Head of caudate nucleus (tissue), 42 donors: ENCODE data around the gene IGFBPL1.
A peak's percentile ranks its signal among the peaks of the same experiment; 100 is the strongest.

Experiments used
- DNase-seq, 42 donors: peaks; one replicate each; pipeline versions ENCODE4 v3.0.0 to v3.0.0-alpha.2; 2020 to 2021; ENCODE audit warnings: mixed read lengths in 7 of 42
- intact Hi-C: fragments of 100-400 bp; cut with DNase I; formaldehyde crosslinking; loops from one replicate; pipeline ENCODE4 v1.15.0; 2022

Gene IGFBPL1

GRCh38 chr9:38362852-38363588 is 61.2 kb downstream of the IGFBPL1 start:
- DNase-seq = peak in 30 of 42 donors; percentile 7 to 70 (median 39)
- intact Hi-C loops = loop anchor here (5.0 to 10.0 kb wide), 2 partner anchors 278 to 451 kb away; no protein-coding TSS in a partner anchor

DNA sequence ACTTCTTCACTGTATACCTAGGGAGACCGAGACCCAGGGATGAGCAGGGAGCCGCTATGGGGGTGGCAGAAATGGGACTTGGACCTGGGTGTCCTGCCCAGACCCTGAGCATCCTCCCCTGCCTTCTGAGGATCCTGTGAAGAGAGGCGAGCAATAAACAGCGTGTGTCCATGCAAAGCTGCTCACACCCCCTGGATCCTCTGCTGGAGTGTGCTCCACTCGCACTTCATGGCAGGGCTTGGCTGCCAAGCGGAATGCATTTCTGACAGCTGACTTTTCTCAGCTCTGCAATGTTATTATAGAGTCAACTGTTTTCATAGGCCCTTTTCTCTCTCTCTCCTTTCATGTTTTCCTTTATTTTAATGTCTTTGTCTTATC is 62.8 kb downstream of the IGFBPL1 start:
- DNase-seq = peak in 25 of 42 donors; percentile 8 to 61 (median 36)
- intact Hi-C loops = loop anchor here (5.0 to 10.0 kb wide), 2 partner anchors 277 to 449 kb away; no protein-coding TSS in a partner anchor

GRCh38 chr9:38360839-38361472 is 63.3 kb downstream of the IGFBPL1 start:
- intact Hi-C loops = loop anchor here (5.0 to 10.0 kb wide), 2 partner anchors 276 to 449 kb away; no protein-coding TSS in a partner anchor
- DNase-seq = peak in 5 of 42 donors; percentile 12 to 28 (median 17)

GRCh38 chr9:38359689-38360385 is 64.4 kb downstream of the IGFBPL1 start:
- DNase-seq = peak in 1 of 42 donors; percentile 7
- intact Hi-C loops = loop anchor here (5.0 to 10.0 kb wide), 2 partner anchors 275 to 448 kb away; no protein-coding TSS in a partner anchor

DNA sequence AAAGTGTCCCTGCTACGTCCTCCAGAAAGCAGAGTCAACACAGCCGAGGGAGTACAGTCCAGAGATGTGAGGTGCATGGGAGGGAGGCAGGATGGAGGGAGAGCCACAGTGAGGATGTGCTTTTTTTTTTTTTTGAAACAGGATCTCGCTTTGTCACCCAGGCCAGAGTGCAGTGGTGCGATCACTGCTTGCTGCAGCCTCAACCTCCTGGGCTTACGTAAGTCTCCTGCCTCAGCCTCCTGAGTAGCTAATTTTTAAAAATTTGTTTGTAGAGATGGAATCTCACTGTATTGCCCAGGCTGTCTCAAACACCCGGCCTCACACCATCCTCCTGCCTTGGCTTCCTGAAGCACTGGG is 65.0 kb downstream of the IGFBPL1 start:
- DNase-seq = peak in 1 of 42 donors; percentile 0
- intact Hi-C loops = no loop called here

DNA sequence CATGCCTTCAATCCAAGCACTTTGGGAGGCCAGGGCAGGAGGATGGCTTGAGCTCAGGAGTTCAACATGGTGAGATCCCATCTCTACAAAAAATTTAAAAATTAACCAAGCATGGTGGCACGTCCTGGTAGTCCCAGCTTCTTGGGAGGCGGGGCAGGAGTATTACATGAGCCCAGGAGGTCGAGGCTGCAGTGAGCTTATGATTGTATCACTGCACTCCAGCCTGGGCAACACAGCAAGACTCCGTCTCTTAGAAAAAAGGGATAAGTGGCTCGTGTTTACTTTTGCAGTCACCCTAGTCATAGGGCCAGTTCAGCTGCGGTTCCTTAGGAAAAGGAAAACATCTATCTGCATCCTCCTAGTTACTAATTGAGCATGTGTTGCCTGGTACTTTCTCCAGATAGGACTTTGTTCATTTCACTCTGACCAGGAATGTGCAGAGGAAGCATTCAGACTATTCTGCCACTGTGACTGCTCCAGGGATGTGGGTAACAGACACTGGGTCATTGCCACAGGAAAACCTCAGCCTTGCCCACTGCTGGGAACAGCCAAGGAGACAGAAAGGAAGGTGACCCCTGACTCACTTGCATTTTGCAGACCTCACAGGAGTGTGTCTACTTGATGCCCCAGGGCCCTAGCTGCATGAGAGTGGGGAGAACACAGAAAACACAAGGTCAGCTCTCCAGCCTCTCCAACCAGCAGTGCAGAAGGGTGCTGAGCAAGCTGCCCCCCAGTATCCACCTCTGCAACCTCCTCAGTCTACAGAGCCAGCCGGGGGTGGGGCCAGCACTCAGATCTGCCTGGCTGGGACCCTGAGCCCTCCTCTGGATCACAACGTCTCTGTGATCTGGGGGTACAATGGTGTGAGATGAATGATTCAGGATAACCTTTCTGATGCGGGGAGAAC is 65.6 kb downstream of the IGFBPL1 start:
- intact Hi-C loops = no loop called here
- DNase-seq = peak in 2 of 42 donors; percentile 3 to 8

DNA sequence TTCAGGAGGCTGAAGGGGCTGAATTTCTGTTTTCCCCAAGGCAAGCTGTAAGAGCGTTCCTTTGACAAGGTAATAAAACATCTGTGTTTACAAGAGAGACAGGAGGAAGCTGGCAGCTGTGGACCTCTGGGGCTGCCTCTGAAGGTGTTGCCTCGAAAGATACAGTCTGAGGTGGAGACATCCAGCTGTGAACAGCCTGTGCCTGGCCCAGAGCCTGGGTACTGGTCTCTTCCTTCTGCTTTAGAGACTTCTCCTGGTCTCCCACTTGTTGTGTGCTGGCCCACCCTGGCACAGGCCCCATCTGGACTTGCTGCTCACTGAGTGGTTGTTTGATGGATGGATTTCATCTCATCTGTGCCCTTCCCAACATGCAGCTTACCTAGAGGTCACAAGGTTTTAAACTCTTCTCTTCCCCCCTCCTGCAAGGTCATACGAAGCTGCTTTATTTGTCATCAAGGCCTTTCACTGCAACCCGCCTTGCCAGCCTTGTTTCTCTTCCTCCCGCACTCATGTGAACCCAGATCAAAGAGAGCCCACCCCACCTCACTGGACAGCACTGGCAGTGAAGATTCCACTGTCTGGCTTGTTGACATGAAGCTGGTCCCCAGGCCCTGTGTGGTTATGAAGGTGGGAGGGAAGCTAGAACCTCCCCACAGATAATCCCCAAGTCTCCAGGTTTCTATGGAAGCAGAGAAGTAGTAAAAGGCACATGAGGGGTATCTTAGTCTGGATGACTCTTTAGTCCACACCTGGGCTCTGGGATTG is 66.7 kb downstream of the IGFBPL1 start:
- peak in 1 of 42 donors; percentile 13 for DNase-seq
- intact Hi-C loops = no loop called here

DNA sequence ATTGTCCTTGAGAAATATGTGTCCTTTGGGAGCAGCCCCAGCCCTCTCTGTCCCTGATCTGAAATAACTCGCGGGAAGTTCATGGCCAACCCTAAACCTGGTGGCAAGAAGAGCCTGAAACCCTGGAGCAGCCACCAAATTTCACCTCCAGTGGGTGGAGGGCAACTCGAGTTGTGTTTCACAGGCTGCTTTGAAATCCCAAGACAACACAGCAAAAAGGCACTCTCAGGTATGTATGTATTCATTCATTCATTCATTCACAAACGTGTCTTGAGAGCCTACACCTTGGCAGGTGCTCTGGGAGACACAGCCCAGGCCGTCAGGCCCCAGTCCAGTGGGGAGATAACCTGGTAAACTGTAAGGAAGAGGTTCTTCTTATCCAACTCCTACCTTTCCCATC is 67.4 kb downstream of the IGFBPL1 start:
- DNase-seq = peak in 1 of 42 donors; percentile 3
- intact Hi-C loops = no loop called here
